GM12873 (cell line): Measurements from ENCODE around the gene PRSS1.

Source experiments
- TF ChIP-seq, protein P1 (sequence below): IDR thresholded peaks from 2 replicates; pipeline ENCODE4 v1.5.1; 2012; ENCODE audit warnings: low read depth, mild to moderate bottlenecking, moderate library complexity, low read length, control low read depth; ENCODE audit not compliant: insufficient read depth; ENCODE audit errors: missing control alignments

The PRSS1 gene

DNA sequence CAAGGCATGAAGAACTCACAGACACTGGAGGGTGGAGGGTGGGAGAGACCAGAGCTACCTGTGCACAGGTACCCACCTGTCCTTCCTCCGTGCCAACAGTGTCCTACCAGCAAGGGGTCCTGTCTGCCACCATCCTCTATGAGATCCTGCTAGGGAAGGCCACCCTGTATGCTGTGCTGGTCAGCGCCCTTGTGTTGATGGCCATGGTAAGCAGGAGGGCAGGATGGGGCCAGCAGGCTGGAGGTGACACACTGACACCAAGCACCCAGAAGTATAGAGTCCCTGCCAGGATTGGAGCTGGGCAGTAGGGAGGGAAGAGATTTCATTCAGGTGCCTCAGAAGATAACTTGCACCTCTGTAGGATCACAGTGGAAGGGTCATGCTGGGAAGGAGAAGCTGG lies 43.3 kb downstream of the PRSS1 start:
- TF ChIP-seq, protein P1, sequence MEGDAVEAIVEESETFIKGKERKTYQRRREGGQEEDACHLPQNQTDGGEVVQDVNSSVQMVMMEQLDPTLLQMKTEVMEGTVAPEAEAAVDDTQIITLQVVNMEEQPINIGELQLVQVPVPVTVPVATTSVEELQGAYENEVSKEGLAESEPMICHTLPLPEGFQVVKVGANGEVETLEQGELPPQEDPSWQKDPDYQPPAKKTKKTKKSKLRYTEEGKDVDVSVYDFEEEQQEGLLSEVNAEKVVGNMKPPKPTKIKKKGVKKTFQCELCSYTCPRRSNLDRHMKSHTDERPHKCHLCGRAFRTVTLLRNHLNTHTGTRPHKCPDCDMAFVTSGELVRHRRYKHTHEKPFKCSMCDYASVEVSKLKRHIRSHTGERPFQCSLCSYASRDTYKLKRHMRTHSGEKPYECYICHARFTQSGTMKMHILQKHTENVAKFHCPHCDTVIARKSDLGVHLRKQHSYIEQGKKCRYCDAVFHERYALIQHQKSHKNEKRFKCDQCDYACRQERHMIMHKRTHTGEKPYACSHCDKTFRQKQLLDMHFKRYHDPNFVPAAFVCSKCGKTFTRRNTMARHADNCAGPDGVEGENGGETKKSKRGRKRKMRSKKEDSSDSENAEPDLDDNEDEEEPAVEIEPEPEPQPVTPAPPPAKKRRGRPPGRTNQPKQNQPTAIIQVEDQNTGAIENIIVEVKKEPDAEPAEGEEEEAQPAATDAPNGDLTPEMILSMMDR, result no peak

DNA sequence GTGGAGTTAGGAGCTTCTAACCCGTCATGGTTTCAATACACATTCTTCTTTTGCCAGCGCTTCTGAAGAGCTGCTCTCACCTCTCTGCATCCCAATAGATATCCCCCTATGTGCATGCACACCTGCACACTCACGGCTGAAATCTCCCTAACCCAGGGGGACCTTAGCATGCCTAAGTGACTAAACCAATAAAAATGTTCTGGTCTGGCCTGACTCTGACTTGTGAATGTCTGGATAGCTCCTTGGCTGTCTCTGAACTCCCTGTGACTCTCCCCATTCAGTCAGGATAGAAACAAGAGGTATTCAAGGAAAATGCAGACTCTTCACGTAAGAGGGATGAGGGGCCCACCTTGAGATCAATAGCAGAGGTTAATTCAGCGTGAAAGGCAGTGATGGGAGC lies 43.9 kb downstream of the PRSS1 start:
- TF ChIP-seq, protein P1, result no peak

GRCh38 chr7:142795339-142795863 lies 46.1 kb downstream of the PRSS1 start:
- TF ChIP-seq, protein P1, result no peak

- TF ChIP-seq, protein P1, result no peak
Measured at GRCh38 chr7:142796001-142796500, 46.8 kb downstream of the PRSS1 start.

- TF ChIP-seq, protein P1, result no peak
Measured at GRCh38 chr7:142796501-142797390, 47.5 kb downstream of the PRSS1 start.

DNA sequence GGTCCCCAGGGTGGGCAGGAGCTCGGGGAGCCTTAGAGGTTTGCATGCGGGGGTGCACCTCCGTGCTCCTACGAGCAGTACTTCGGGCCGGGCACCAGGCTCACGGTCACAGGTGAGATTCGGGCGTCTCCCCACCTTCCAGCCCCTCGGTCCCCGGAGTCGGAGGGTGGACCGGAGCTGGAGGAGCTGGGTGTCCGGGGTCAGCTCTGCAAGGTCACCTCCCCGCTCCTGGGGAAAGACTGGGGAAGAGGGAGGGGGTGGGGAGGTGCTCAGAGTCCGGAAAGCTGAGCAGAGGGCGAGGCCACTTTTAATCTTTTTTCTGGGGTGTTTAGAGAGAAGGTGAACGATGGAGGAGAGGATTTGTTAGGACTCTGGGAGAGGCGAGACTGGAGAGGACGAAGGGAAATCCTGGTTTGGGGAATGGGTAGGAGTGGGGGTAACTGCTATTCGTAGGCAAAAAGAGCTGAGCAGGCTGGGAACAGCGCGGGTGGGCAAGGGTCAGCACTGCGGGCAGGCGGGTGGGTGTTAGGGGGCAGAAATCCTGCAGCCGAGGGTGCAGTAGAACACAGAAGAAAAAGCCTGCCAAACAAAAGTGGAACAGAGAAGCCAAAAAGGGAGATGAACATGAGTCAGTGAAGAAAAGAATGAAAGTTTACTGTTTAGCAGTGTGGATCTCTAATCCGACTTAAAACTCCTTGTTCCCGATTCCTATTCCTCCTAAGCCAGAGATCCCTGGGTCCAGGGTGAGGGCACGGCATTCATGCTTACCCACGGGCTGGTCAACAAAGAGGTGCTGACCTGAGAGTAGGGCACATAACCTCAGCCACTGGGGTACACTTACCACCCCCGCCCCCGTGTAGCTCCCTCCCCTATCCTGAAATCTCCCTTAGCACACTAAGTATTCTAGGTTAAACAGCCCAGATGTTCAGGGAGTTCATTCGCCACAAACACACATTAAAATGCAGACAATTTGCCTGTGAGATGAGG lies 48.4 kb downstream of the PRSS1 start:
- TF ChIP-seq, protein P1, result no peak
